Measurements from ENCODE around the gene TBC1D2B. TPM values are rescaled to one million over a fixed set of nuclear protein-coding genes. Genes with fewer than 3 reads are reported as not detected.

Gene TBC1D2B
- total and polyA plus RNA-seq, 4 donors = 8.4 to 119 (median 22.0) TPM

- TF ChIP-seq REST (IDR thresholded peaks at IDR 0.05) = no peak
Measured at GRCh38 chr15:77986891-77987764, 90.4 kb downstream of the TBC1D2B start (continued).

GRCh38 chr15:77985931-77986480, 91.5 kb downstream of the TBC1D2B start:
- Histone ChIP-seq H3K4me1 (ENCODE audit: control insufficient read depth in 4 of 4, insufficient read depth in 4 of 4, low read length in 3 of 4) (peaks cover 0 to 9% (median 4%) of the 10 kb centered on the region in 4 donors), H3K9ac (ENCODE audit: low read depth in 1 of 2, low read length in 2 of 2) (no peak overlapping the region), H3K4me3 (ENCODE audit: low read depth in 1 of 3, low read length in 3 of 3) (no peak overlapping the region), H3K27ac (ENCODE audit: low read depth in 1 of 2, low read length in 2 of 2) (no peak overlapping the region), H3K27me3 (ENCODE audit: control insufficient read depth in 4 of 4, insufficient read depth in 4 of 4, low read length in 3 of 4) (no peaks in the 10 kb centered on the region), H3K9me3 (ENCODE audit: control insufficient read depth in 4 of 4, low read length in 3 of 4) (no peaks in the 10 kb centered on the region), H3K36me3 (ENCODE audit: control insufficient read depth in 4 of 4, insufficient read depth in 3 of 4, low read depth in 1 of 4, low read length in 3 of 4) (no peaks in the 10 kb centered on the region)
- TF ChIP-seq YY1 (IDR thresholded peaks at IDR 0.05) (no peak), REST (IDR thresholded peaks at IDR 0.05) (no peak), FOXA1 (IDR thresholded peaks at IDR 0.05) (no peak), FOXA2 (IDR thresholded peaks at IDR 0.05) (no peak), RXRA (IDR thresholded peaks at IDR 0.05) (no peak), SP1 (IDR thresholded peaks at IDR 0.05) (no peak)
- no peak for DNase-seq (ENCODE audit: low spot score)
- WGBS = 83% methylated on average over 18 of the region's 18 CpGs

GRCh38 chr15:77985031-77985930, 92.2 kb downstream of the TBC1D2B start:
- Histone ChIP-seq H3K9ac (ENCODE audit: low read depth in 1 of 2, low read length in 2 of 2) (no peak overlapping the region), H3K9me3 (ENCODE audit: control insufficient read depth in 4 of 4, low read length in 3 of 4) (no peaks in the 10 kb centered on the region), H3K4me1 (ENCODE audit: control insufficient read depth in 4 of 4, insufficient read depth in 4 of 4, low read length in 3 of 4) (peaks cover 0 to 4% (median 0%) of the 10 kb centered on the region in 4 donors), H3K27ac (ENCODE audit: low read depth in 1 of 2, low read length in 2 of 2) (no peak overlapping the region), H3K36me3 (ENCODE audit: control insufficient read depth in 4 of 4, insufficient read depth in 3 of 4, low read depth in 1 of 4, low read length in 3 of 4) (no peaks in the 10 kb centered on the region), H3K4me3 (ENCODE audit: low read depth in 1 of 3, low read length in 3 of 3) (no peak overlapping the region), H3K27me3 (ENCODE audit: control insufficient read depth in 4 of 4, insufficient read depth in 4 of 4, low read length in 3 of 4) (no peaks in the 10 kb centered on the region)
- no peak for TF ChIP-seq FOXA2 (IDR thresholded peaks at IDR 0.05)
- no peak for TF ChIP-seq EGR1 (IDR thresholded peaks at IDR 0.05; ENCODE audit: low read depth in 2 of 2)
- no peak for TF ChIP-seq TAF1 (conservative IDR thresholded peaks at IDR 0.05)
- TF ChIP-seq MAX (IDR thresholded peaks at IDR 0.05) = no peak
- no peak for TF ChIP-seq REST (IDR thresholded peaks at IDR 0.05)
- TF ChIP-seq ATF3 (IDR thresholded peaks at IDR 0.05) = no peak
- no peak for TF ChIP-seq RXRA (IDR thresholded peaks at IDR 0.05)
- TF ChIP-seq JUND (IDR thresholded peaks at IDR 0.05) = no peak
- TF ChIP-seq GABPA (IDR thresholded peaks at IDR 0.05 in 1 of 2, conservative IDR thresholded peaks at IDR 0.05 in 1 of 2) = no peak
- TF ChIP-seq SP1 (IDR thresholded peaks at IDR 0.05) = no peak
- no peak for TF ChIP-seq HNF4A (conservative IDR thresholded peaks at IDR 0.05)
- 94% methylated on average over 23 of the region's 23 CpGs for WGBS
- no peak for DNase-seq (ENCODE audit: low spot score)

All from liver (tissue), 9 donors.